Activated CD8-positive, alpha-beta T cell treated with anti-CD3 and anti-CD28 coated beads for 36 hours (primary cell): ENCODE results near the gene ADAM23. TPM values are rescaled to one million over a fixed set of nuclear protein-coding genes. Genes with fewer than 3 reads are reported as not detected.

Experiments used
- ATAC-seq: fragments of 200-7000 bp; cut with Tn5 transposase; one replicate; pipeline ENCODE4 v1.10.0; 2021; ENCODE audit warnings: mild to moderate bottlenecking, moderate library complexity
- CTCF ChIA-PET: fragments of 350-600 bp; sonication (Branson Sonifier 250); formaldehyde crosslinking; loops from one replicate; lab custom pipeline; 2021; ENCODE audit warnings: antibody characterized with exemption; lab: Charles Lee
- POLR2A ChIA-PET: fragments of 350-600 bp; sonication (Branson Sonifier 250); formaldehyde crosslinking; loops from one replicate; lab custom pipeline; 2021; ENCODE audit warnings: antibody characterized with exemption; lab: Charles Lee
- DNase-seq: peaks from one replicate; pipeline ENCODE4 v3.0.0-alpha.2; 2020
- H3K27ac Mint-ChIP-seq: one replicate; pipeline ENCODE4 v1.8.0; 2021; ENCODE audit warnings: mild to moderate bottlenecking, mixed read lengths
- H3K27me3 Mint-ChIP-seq: one replicate; pipeline ENCODE4 v1.8.0; 2021; ENCODE audit warnings: mixed read lengths
- H3K36me3 Mint-ChIP-seq: one replicate; pipeline ENCODE4 v1.8.0; 2021; ENCODE audit warnings: low read depth, mixed read lengths
- H3K4me1 Mint-ChIP-seq: one replicate; pipeline ENCODE4 v1.8.0; 2021; ENCODE audit warnings: low read depth, mixed read lengths
- H3K4me3 Mint-ChIP-seq: one replicate; pipeline ENCODE4 v1.8.0; 2021; ENCODE audit warnings: mild to moderate bottlenecking, moderate library complexity, mixed read lengths
- H3K9me3 Mint-ChIP-seq: one replicate; pipeline ENCODE4 v1.8.0; 2021; ENCODE audit warnings: mixed read lengths
- intact Hi-C: fragments of 100-400 bp; cut with micrococcal nuclease; formaldehyde crosslinking; loops from one replicate; pipeline ENCODE4 v1.10.0; 2022
- total RNA-seq, 2 experiments: library from RNA; stranded (reverse); gene quantifications; one replicate each; pipeline ENCODE4 v1.2.3, GENCODE V29; 2021
- TF ChIP-seq, protein P1 (sequence below): fragments of 200-600 bp; IDR thresholded peaks from one replicate; pipeline ENCODE4 v1.8.0; 2022; ENCODE audit warnings: antibody characterized with exemption, mild to moderate bottlenecking

The ADAM23 gene
- total RNA-seq, 2 experiments from 2014 or later: 0.07 to 0.54 TPM

GRCh38 chr2:206480161-206480560 lies 36.8 kb downstream of the ADAM23 start:
- POLR2A ChIA-PET: no interaction called here
- H3K9me3 Mint-ChIP-seq: no peaks in the 10 kb centered on the region
- no peak overlapping the region for H3K27ac Mint-ChIP-seq
- H3K4me3 Mint-ChIP-seq: no peak overlapping the region
- TF ChIP-seq, protein P1, sequence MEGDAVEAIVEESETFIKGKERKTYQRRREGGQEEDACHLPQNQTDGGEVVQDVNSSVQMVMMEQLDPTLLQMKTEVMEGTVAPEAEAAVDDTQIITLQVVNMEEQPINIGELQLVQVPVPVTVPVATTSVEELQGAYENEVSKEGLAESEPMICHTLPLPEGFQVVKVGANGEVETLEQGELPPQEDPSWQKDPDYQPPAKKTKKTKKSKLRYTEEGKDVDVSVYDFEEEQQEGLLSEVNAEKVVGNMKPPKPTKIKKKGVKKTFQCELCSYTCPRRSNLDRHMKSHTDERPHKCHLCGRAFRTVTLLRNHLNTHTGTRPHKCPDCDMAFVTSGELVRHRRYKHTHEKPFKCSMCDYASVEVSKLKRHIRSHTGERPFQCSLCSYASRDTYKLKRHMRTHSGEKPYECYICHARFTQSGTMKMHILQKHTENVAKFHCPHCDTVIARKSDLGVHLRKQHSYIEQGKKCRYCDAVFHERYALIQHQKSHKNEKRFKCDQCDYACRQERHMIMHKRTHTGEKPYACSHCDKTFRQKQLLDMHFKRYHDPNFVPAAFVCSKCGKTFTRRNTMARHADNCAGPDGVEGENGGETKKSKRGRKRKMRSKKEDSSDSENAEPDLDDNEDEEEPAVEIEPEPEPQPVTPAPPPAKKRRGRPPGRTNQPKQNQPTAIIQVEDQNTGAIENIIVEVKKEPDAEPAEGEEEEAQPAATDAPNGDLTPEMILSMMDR: no peak
- CTCF ChIA-PET: interaction anchor here (0.6 kb wide), 1 partner anchor 134 kb away, joined by 3 read pairs; no protein-coding TSS in a partner anchor
- peaks cover 10% of the 10 kb centered on the region for H3K27me3 Mint-ChIP-seq
- no peaks in the 10 kb centered on the region for H3K36me3 Mint-ChIP-seq
- DNase-seq: no peak
- intact Hi-C loops: no loop called here
- ATAC-seq: no peak
- H3K4me1 Mint-ChIP-seq: no peaks in the 10 kb centered on the region

DNA sequence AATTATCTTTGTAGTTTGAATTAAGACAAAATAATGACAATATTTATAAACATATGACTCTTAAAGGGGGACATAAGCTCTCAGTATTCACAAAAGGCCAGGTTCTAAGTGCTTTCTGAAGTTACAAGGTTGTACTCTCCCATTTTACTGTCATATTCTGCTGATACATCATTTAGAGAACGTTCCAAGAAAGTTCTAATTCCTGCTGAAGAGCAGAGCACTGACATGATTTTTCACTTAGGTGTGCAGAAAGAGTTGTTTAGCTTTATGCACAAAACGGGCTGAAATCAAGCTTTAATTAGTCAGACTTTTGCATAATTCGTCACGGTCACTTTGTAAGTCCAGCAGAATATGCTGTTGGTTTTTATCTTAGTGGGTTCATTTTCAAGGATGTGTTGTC lies 37.3 kb downstream of the ADAM23 start:
- Mint-ChIP-seq H3K4me1 (no peaks in the 10 kb centered on the region), H3K27me3 (peaks cover 11% of the 10 kb centered on the region), H3K27ac (no peak overlapping the region), H3K4me3 (no peak overlapping the region), H3K9me3 (no peaks in the 10 kb centered on the region), H3K36me3 (no peaks in the 10 kb centered on the region)
- TF ChIP-seq, protein P1: no peak
- no peak for ATAC-seq
- ChIA-PET CTCF (interaction anchor here (0.6 kb wide), 1 partner anchor 135 kb away, joined by 3 read pairs; no protein-coding TSS in a partner anchor), POLR2A (no interaction called here)
- intact Hi-C loops: no loop called here
- DNase-seq: no peak

DNA sequence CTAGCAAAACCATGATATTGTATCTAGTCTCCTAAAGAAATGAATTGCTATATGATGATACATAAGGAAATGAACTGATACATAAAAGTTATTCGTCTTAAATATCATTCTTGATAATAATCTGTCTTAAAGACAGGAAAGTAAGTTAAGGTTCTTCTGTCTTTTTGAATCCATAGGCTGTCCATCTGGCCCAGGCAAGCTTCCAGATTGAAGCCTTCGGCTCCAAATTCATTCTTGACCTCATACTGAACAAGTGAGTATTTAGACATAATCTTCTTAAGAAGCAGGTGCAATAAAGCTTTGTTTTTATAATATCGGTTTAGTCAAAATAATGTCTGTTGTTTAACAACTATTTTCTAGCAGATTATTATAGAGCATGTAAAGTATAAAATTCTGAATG lies 37.7 kb downstream of the ADAM23 start:
- Mint-ChIP-seq H3K27me3 (peaks cover 11% of the 10 kb centered on the region), H3K4me1 (no peaks in the 10 kb centered on the region), H3K4me3 (no peak overlapping the region), H3K27ac (no peak overlapping the region), H3K9me3 (no peaks in the 10 kb centered on the region), H3K36me3 (no peaks in the 10 kb centered on the region)
- CTCF ChIA-PET: interaction anchor here (0.6 kb wide), 1 partner anchor 135 kb away, joined by 3 read pairs; no protein-coding TSS in a partner anchor
- TF ChIP-seq, protein P1: no peak
- intact Hi-C loops: no loop called here
- no peak for ATAC-seq
- POLR2A ChIA-PET: no interaction called here
- no peak for DNase-seq

DNA sequence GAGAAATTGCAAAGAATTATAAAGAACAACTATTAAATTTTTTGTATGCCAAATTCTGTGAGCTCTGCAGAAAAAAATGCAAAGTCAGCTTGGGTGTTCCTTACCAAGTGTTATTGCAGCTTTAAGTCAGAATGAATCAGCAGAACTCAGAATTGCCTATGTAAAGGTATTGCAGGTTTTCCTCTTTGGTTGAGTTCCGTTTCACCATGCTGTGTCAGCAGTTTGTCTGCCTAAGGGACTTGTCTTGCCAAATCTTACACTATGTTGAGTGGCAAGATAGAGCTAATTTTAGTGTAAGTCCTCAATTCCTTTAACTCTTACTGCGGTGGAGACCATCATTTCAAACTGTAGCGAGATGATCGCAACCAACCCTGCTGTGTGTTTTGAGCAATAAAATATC lies 38.8 kb downstream of the ADAM23 start:
- ATAC-seq (no peak), DNase-seq (no peak)
- Mint-ChIP-seq H3K4me1 (no peaks in the 10 kb centered on the region), H3K36me3 (no peaks in the 10 kb centered on the region), H3K27me3 (peaks cover 11% of the 10 kb centered on the region), H3K9me3 (no peaks in the 10 kb centered on the region), H3K27ac (no peak overlapping the region), H3K4me3 (no peak overlapping the region)
- CTCF ChIA-PET: no interaction called here
- POLR2A ChIA-PET: no interaction called here
- intact Hi-C loops: no loop called here
- TF ChIP-seq, protein P1: no peak

DNA sequence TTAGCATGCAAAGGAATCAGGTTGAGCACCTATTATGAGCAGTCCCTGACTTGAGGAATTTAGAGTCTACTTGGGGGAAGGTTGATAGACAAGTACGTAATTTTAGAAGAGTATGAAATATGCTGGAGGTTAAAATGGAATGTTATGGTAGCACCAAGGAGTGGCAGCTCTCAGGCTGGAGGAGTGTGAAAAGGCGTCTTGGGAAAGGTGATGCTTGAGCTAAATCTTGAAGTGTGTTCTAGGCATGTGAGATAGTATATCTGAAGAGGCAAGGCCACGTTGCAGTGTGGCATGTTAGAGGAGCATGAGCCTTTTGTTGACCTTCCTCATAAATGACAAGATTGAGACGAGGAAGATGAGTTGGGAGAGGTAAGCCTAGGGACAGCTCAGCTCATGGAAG lies 39.3 kb downstream of the ADAM23 start:
- CTCF ChIA-PET: no interaction called here
- POLR2A ChIA-PET: no interaction called here
- DNase-seq (no peak), ATAC-seq (no peak)
- TF ChIP-seq, protein P1: no peak
- Mint-ChIP-seq H3K4me1 (no peaks in the 10 kb centered on the region), H3K27me3 (peaks cover 11% of the 10 kb centered on the region), H3K27ac (no peak overlapping the region), H3K9me3 (no peaks in the 10 kb centered on the region), H3K36me3 (no peaks in the 10 kb centered on the region), H3K4me3 (no peak overlapping the region)
- intact Hi-C loops: no loop called here
